Astrocyte (in vitro differentiated cells and primary cell): Measurements from ENCODE around the gene RTP4. TPM values are rescaled to one million over a fixed set of nuclear protein-coding genes. Genes with fewer than 3 reads are reported as not detected.

Experiments used
- DNase-seq: peaks from one replicate; pipeline ENCODE4 v3.0.0-alpha.2; 2010; ENCODE audit warnings: low read depth
- FAIRE-seq: peaks from 2 replicates; lab custom pipeline; 2011; peaks lifted over from hg19 to GRCh38; lab: Jason Lieb, UNC
- H2AFZ ChIP-seq: 2 replicates; pipeline ENCODE4 v1.6.0; 2012; ENCODE audit warnings: low read depth, low read length, inconsistent platforms
- H3K27ac ChIP-seq: 2 replicates; pipeline ENCODE4 v1.5.1; 2011; ENCODE audit warnings: low read depth, low read length, inconsistent platforms
- H3K27me3 ChIP-seq: 2 replicates; pipeline ENCODE4 v1.6.0; 2011; ENCODE audit warnings: low read length, inconsistent platforms; ENCODE audit not compliant: insufficient read depth
- H3K36me3 ChIP-seq: 2 replicates; pipeline ENCODE4 v1.5.1; 2011; ENCODE audit warnings: low read length, inconsistent platforms; ENCODE audit not compliant: insufficient read depth
- H3K4me1 ChIP-seq: 2 replicates; pipeline ENCODE4 v1.5.1; 2011; ENCODE audit warnings: low read length, inconsistent platforms; ENCODE audit not compliant: insufficient read depth
- H3K4me2 ChIP-seq: 2 replicates; pipeline ENCODE4 v1.6.0; 2012; ENCODE audit warnings: low read length, inconsistent platforms
- H3K4me3 ChIP-seq: 2 replicates; pipeline ENCODE4 v1.5.1; 2011; ENCODE audit warnings: low read depth, mild to moderate bottlenecking, low read length, inconsistent platforms; ENCODE audit not compliant: insufficient read depth
- H3K79me2 ChIP-seq: 2 replicates; pipeline ENCODE4 v1.6.0; 2012; ENCODE audit warnings: mild to moderate bottlenecking, low read length, inconsistent platforms; ENCODE audit not compliant: insufficient read depth
- H3K9ac ChIP-seq: 2 replicates; pipeline ENCODE4 v1.6.0; 2012; ENCODE audit warnings: mild to moderate bottlenecking, low read length, inconsistent platforms
- H3K9me3 ChIP-seq: 2 replicates; pipeline ENCODE4 v1.5.1; 2012; ENCODE audit warnings: low read depth, mild to moderate bottlenecking, low read length, inconsistent platforms; ENCODE audit not compliant: insufficient read depth
- H4K20me1 ChIP-seq: 2 replicates; pipeline ENCODE4 v1.6.0; 2012; ENCODE audit warnings: low read length, inconsistent platforms; ENCODE audit not compliant: insufficient read depth
- H3K27ac Mint-ChIP-seq: one replicate; pipeline ENCODE4 v1.8.0; 2021; ENCODE audit warnings: mild to moderate bottlenecking, mixed read lengths; ENCODE audit not compliant: unreplicated experiment
- H3K27me3 Mint-ChIP-seq: one replicate; pipeline ENCODE4 v1.8.0; 2021; ENCODE audit warnings: low read depth, mixed read lengths; ENCODE audit not compliant: unreplicated experiment
- H3K36me3 Mint-ChIP-seq: one replicate; pipeline ENCODE4 v1.8.0; 2021; ENCODE audit warnings: low read depth, mixed read lengths; ENCODE audit not compliant: unreplicated experiment
- H3K4me1 Mint-ChIP-seq: one replicate; pipeline ENCODE4 v1.8.0; 2021; ENCODE audit warnings: low read depth, mixed read lengths; ENCODE audit not compliant: unreplicated experiment
- H3K4me3 Mint-ChIP-seq: one replicate; pipeline ENCODE4 v1.8.0; 2021; ENCODE audit warnings: mild to moderate bottlenecking, moderate library complexity, mixed read lengths; ENCODE audit not compliant: unreplicated experiment
- H3K9me3 Mint-ChIP-seq: one replicate; pipeline ENCODE4 v1.8.0; 2021; ENCODE audit warnings: mild to moderate bottlenecking, mixed read lengths; ENCODE audit not compliant: unreplicated experiment
- CTCF ChIP-seq: IDR thresholded peaks from 2 replicates; pipeline ENCODE4 v1.5.1; 2011; ENCODE audit warnings: low read depth, mild to moderate bottlenecking, inconsistent platforms, low read length, moderate library complexity; ENCODE audit not compliant: insufficient read depth
- EZH2 ChIP-seq: IDR thresholded peaks from 2 replicates; pipeline ENCODE4 v1.6.1; 2012; ENCODE audit warnings: mild to moderate bottlenecking, low read length, inconsistent platforms; ENCODE audit not compliant: insufficient read depth
- total RNA-seq: library from RNA; stranded (reverse); gene quantifications from 2 replicates; pipeline ENCODE4 v1.2.1, GENCODE V29; 2021

RTP4 gene
- total RNA-seq, 1 donor from 2014 or later = 1.2 TPM

- H3K36me3 Mint-ChIP-seq = no peaks in the 10 kb centered on the region
- Histone ChIP-seq H3K4me3 (no peak overlapping the region), H3K27me3 (peaks cover 2% of the 10 kb centered on the region), H3K9ac (no peak overlapping the region), H3K4me2 (no peak overlapping the region), H3K79me2 (no peaks in the 10 kb centered on the region), H3K27ac (no peak overlapping the region), H4K20me1 (no peaks in the 10 kb centered on the region), H3K36me3 (no peaks in the 10 kb centered on the region), H3K9me3 (no peaks in the 10 kb centered on the region), H3K4me1 (no peaks in the 10 kb centered on the region), H2AFZ (no peak overlapping the region)
- no peak for TF ChIP-seq CTCF
- no peak for TF ChIP-seq EZH2
- no peak for DNase-seq
- no peaks in the 10 kb centered on the region for H3K9me3 Mint-ChIP-seq
- FAIRE-seq = no peak
- no peak overlapping the region for H3K27ac Mint-ChIP-seq
- no peaks in the 10 kb centered on the region for H3K4me1 Mint-ChIP-seq
- no peak overlapping the region for H3K4me3 Mint-ChIP-seq
- no peaks in the 10 kb centered on the region for H3K27me3 Mint-ChIP-seq
Measured at GRCh38 chr3:187396661-187397060, 28.5 kb downstream of the RTP4 start.

GRCh38 chr3:187398955-187399354 is 30.8 kb downstream of the RTP4 start:
- Histone ChIP-seq H3K9ac (no peak overlapping the region), H3K4me1 (peaks cover 5% of the 10 kb centered on the region), H3K4me3 (no peak overlapping the region), H3K27ac (no peak overlapping the region), H4K20me1 (no peaks in the 10 kb centered on the region), H3K4me2 (no peak overlapping the region), H3K27me3 (no peaks in the 10 kb centered on the region), H3K36me3 (no peaks in the 10 kb centered on the region), H3K79me2 (no peaks in the 10 kb centered on the region), H2AFZ (no peak overlapping the region), H3K9me3 (no peaks in the 10 kb centered on the region)
- DNase-seq (no peak), FAIRE-seq (no peak)
- Mint-ChIP-seq H3K27ac (no peak overlapping the region), H3K4me1 (peaks cover 7% of the 10 kb centered on the region), H3K36me3 (no peaks in the 10 kb centered on the region), H3K9me3 (no peaks in the 10 kb centered on the region), H3K27me3 (no peaks in the 10 kb centered on the region), H3K4me3 (no peak overlapping the region)
- TF ChIP-seq CTCF = no peak
- no peak for TF ChIP-seq EZH2

DNA sequence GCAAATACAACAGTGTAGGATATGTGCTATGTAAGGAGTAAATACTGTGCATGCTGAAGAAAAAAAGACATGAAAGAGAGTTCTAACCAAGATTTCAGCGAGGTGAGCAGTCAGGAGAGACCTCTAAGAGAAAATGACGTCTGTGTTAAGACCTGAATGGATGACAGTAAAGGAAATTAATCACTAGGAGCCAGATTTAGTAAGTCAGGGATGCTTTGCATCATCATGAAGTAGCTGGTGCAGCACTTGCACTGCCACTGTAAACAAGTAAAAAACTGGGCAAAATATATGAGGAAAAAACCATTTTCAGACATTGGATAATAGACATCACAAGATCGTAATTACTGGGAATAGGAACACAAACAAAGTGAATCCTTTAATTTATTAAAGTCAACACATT is 32.6 kb downstream of the RTP4 start:
- no peaks in the 10 kb centered on the region for H3K27me3 ChIP-seq
- TF ChIP-seq EZH2 = no peak
- no peak for TF ChIP-seq CTCF
- no peak overlapping the region for H3K4me2 ChIP-seq
- Mint-ChIP-seq H3K36me3 (no peaks in the 10 kb centered on the region), H3K4me3 (no peak overlapping the region), H3K4me1 (peaks cover 9% of the 10 kb centered on the region), H3K27me3 (no peaks in the 10 kb centered on the region), H3K27ac (no peak overlapping the region), H3K9me3 (no peaks in the 10 kb centered on the region)
- no peak overlapping the region for H3K4me3 ChIP-seq
- no peaks in the 10 kb centered on the region for H3K9me3 ChIP-seq
- no peaks in the 10 kb centered on the region for H4K20me1 ChIP-seq
- FAIRE-seq (no peak), DNase-seq (no peak)
- H3K9ac ChIP-seq = no peak overlapping the region
- H3K4me1 ChIP-seq = peaks cover 11% of the 10 kb centered on the region
- no peak overlapping the region for H2AFZ ChIP-seq
- H3K27ac ChIP-seq = no peak overlapping the region
- no peaks in the 10 kb centered on the region for H3K36me3 ChIP-seq
- H3K79me2 ChIP-seq = no peaks in the 10 kb centered on the region
